Stimulated activated CD4-positive, alpha-beta T cell treated with anti-CD3 and anti-CD28 coated beads, Interleukin-2, amount 100 ng/mL, for 4 hours (primary cell): ENCODE measurements around the gene IL12RB1.
A peak's percentile ranks its signal among the peaks of the same experiment; 100 is the strongest.

Experiments
- DNase-seq: peaks from one replicate; pipeline ENCODE4 v3.0.0-alpha.2; 2020; ENCODE audit warnings: low read depth

The IL12RB1 gene

GRCh38 chr19:18086590-18087138 is at the start of gene IL12RB1:
Gene IL12RB1, minus strand, starts transcription at chr19:18086934. Its CDS starts 111 bp downstream, at chr19:18086823.
- peak; percentile 45 for DNase-seq

- no peak for DNase-seq
Measured at GRCh38 chr19:18135712-18136584, 49.2 kb upstream of the IL12RB1 start.

GRCh38 chr19:18131841-18132596 is 45.3 kb upstream of the IL12RB1 start:
- no peak for DNase-seq

GRCh38 chr19:18130523-18131242 is 43.9 kb upstream of the IL12RB1 start:
- no peak for DNase-seq

- DNase-seq: no peak
Measured at GRCh38 chr19:18128805-18129204, 42.1 kb upstream of the IL12RB1 start.

DNA sequence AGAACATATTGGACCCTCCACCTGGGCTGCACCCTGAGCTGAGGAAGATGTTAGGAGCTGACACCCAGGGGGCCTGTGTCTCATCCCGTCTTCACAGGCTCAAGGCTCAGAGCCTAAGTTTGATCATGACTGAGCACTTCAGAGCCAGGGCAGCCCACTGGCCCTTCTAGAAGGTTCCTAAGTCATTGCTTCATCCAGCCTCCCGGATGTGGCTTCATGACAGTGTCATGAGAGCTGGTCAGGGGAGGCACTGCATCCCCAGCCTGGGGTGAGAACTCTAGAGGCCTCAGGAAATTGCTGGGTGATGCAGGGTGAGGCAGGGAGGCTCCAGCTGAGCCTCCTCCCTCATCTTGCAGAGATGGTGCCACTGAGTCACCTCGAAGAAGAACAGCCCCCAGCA is 41.3 kb upstream of the IL12RB1 start:
- no peak for DNase-seq

GRCh38 chr19:18126097-18126496 is 39.4 kb upstream of the IL12RB1 start:
- no peak for DNase-seq

DNA sequence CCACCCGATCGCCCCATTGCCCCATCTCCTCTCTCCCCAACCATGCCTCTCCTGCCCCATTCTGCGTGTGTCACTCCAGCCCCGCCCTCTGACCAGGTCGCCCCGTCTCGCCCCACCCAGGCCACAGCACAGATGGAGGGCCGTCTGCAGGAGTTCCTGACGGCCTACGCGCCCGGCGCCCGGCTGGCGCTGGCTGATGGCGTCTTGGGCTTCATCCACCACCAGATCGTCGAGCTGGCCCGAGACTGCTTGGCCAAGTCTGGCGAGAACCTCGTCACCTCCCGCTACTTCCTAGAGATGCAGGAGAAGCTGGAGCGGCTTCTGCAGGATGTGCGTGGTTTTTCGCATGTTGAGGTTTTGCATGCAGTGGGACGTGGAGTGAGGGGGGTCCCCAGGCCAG is 37.1 kb upstream of the IL12RB1 start:
- no peak for DNase-seq

GRCh38 chr19:18122860-18123795 is 36.4 kb upstream of the IL12RB1 start:
- DNase-seq: no peak

DNA sequence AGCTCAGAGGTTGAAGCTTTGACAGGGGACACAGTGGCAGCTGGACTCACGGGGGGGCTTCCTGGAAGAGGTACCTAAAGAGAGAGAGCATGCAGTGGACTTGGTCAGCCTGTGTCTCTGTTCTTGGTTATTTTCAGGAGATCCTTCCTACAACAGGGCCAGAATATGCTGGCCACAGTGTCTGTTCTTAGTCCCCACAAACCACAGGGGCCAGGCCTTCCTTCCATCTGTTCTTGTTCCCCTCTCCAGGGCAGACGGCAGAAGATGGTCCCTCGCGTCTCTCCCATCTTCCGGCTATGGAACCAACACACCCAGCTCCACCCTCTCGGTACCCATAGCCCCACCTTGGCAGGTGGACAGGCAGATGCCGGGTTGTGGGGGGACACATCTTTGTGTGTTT is 35.7 kb upstream of the IL12RB1 start:
- DNase-seq: no peak

- DNase-seq: no peak
Measured at GRCh38 chr19:18121166-18121565, 34.4 kb upstream of the IL12RB1 start.

DNA sequence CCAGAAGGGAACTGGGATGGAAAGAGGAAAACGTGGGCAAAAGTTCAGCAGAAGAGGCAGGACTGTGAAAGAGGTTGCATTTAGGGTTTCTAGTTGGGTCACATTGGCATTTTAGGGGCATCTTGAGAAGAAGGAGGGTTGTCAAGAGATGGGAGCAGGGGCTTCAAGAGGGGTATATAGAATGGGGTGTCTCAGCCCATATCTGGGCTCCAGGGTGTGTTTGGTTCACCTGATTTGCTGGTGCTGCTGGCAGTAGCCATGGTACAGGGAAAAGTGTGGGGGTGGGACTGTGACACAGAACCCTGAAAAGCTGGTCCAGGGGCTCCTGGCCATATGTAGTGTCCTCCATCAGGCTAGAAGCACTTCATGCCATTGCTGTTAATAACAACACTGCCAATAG is 33.4 kb upstream of the IL12RB1 start:
- DNase-seq: no peak

DNA sequence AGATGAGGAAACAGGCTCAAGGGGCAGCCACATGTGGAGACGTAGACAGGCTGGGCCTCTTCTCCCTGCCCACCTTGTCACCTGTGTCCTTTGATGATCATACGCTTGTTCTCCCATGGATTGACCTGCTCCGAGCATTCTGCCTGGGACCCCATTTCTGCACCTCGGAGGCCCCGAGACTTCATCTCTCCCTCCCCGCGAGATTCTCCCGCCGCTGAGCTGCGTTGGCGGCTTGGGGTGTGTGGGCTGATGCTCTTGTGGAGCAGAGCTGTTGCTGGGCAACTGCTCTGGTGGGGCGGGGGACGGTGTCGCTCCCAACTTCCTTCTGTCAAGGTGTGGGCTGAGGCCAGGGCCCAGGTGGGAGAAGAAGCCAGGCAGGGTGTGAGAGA is 33.0 kb upstream of the IL12RB1 start:
- DNase-seq: peak; percentile 72

DNA sequence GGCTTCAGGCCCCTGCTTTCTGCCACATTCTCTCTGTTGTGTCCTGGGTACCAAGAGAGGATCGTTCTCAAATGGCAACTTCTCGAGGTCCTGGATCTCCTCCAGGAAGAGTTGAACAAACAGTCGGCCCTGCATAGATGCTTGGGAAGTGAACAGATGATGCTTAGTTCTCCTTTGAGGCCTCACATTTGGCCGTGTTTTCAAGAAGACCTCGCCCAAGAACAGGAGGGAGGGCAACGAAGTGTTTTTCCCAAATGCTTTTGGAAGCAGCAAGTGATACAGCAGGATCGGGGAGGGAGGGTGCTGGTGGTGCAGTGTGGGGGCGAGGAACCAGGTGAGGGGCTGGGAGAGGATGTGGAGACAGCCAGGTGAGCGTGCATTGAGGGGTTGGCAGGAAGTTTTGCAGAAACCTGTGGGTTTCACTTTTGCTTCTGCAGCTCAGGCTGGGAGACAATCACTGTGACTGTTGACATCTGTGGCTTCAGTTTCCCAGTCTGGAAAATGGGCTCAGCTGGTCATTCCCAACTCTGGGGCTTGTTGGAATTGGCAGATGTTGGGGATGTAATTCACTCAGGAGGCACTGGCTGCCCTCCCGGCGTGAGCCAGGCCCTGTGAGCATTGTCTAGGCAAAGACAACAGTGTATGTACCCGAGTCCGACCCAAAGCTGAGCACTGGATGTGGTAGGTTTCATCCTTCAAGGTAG is 32.4 kb upstream of the IL12RB1 start:
- DNase-seq: no peak

DNA sequence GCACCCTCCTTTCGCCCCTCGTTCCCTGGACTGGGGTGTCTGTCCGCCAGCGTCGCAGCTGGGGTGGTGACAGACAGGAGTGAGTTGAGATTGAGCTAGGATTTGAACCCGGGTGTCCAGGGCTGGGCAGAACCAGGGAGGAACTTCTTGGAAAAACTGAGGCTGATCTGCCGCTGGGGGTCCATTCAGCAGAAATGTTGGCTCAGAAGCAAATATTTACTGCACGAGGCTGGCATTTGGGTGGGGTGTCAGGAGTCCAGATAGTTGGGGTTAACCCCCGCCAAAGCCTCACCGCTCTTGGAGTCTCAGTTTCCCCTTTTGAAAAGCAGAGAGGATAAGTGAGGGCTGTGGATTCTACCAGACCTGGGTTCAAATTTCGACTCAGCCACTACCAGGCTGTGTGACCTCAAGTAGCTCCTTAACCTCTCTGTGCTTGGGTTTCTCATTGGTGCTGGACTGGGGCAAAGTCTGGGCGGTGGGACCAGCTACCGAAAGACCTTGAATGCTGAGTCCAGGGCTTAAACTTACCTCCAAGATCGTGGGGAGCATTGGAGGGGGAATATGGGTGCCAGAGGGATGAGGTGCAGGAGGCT is 31.8 kb upstream of the IL12RB1 start:
- DNase-seq: no peak

GRCh38 chr19:18117692-18118378 is 31.1 kb upstream of the IL12RB1 start:
- DNase-seq: peak; percentile 93

DNA sequence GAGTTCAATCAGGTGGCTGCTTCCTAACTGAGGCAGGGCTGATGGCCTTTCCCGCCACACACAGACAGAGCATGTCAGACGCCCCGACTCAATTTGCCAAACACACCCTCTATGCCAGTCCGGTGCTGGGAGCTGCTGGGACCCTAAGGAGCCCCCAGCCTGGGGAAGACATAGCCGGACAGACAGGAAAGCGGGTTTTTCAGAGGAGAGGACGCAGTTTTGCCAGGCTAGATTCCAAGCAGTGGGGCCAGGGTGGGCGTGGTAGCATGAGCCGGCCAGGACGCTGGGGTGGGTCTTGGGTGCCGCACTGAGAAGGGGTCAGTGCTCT is 30.6 kb upstream of the IL12RB1 start:
- no peak for DNase-seq

DNA sequence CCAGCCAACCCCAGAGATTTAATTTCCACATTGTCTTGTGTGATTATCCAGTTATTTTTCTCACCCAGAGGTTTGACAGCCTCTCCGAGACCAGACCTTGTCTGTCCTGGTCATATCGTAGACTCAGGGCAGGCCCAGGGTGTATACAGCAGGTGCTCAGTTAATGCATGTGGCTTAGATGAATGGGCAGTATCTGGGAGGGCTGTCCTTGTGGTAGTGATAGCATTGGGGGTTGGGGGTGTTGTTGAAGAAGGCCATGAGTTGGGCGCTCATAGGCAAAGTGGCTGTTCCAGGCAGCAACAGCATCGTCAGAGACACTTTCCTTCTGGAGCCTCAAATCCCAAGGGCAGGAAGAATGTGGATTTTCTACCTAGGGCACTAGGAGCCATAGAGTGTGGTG is 27.7 kb upstream of the IL12RB1 start:
- DNase-seq: no peak

DNA sequence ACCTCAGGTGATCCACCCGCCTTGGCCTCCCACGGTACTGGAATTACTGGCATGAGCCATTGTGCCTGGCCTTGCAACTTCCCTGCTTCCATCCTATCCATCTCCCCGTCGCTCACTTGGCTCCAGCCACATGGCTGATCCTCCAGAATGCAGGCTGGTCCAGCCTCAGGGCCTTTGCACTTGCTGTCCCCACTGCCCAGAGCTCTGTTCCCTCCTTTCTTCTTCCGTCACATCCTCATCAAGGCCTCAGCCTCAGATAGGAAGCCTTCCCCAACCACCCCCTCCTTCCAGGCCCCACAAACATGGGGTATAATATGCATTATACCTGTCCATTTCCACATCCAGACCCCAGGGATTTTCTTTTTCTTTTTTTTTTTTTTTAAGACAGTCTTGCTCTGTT is 27.1 kb upstream of the IL12RB1 start:
- DNase-seq: no peak

- peak; percentile 67 for DNase-seq
Measured at GRCh38 chr19:18112989-18113478, 26.3 kb upstream of the IL12RB1 start.
